ENCODE data around the gene HSD17B11.
A peak's percentile ranks its signal among the peaks of the same experiment; 100 is the strongest.

Gene HSD17B11

GRCh38 chr4:87339440-87339839 lies 51.5 kb downstream of the HSD17B11 start:
- DNase-seq (ENCODE audit: low read depth), result peak; percentile 52
- H3K4me3 ChIP-seq (ENCODE audit: control insufficient read depth, low read depth, low read length), result no peak overlapping the region
- TF ChIP-seq, protein P1, sequence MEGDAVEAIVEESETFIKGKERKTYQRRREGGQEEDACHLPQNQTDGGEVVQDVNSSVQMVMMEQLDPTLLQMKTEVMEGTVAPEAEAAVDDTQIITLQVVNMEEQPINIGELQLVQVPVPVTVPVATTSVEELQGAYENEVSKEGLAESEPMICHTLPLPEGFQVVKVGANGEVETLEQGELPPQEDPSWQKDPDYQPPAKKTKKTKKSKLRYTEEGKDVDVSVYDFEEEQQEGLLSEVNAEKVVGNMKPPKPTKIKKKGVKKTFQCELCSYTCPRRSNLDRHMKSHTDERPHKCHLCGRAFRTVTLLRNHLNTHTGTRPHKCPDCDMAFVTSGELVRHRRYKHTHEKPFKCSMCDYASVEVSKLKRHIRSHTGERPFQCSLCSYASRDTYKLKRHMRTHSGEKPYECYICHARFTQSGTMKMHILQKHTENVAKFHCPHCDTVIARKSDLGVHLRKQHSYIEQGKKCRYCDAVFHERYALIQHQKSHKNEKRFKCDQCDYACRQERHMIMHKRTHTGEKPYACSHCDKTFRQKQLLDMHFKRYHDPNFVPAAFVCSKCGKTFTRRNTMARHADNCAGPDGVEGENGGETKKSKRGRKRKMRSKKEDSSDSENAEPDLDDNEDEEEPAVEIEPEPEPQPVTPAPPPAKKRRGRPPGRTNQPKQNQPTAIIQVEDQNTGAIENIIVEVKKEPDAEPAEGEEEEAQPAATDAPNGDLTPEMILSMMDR (conservative IDR thresholded peaks at IDR 0.05; ENCODE audit: control insufficient read depth, insufficient read depth, low read depth, low read length), result no peak

DNA sequence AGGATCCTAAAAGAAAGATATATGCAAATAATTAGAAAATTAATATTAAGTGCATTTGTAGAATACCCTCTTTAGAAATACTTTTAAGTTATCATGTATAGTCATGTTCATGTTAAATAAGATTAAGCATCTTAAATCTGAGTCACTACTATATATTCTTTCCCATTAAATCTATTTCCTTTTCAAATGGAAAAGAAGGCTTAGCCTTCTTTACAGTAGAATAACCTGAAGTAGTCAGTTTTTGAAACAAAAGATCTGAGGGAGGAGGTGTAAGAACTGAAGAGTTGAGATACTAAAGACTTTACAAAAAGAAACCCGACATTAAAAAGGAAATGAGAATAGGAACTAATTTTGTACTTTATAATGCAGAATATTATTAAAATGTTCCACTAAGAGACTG lies 53.6 kb downstream of the HSD17B11 start:
- no peak for DNase-seq (ENCODE audit: low read depth)
- TF ChIP-seq, protein P1 (conservative IDR thresholded peaks at IDR 0.05; ENCODE audit: control insufficient read depth, insufficient read depth, low read depth, low read length), result no peak
- no peak overlapping the region for H3K4me3 ChIP-seq (ENCODE audit: control insufficient read depth, low read depth, low read length)

- DNase-seq (ENCODE audit: low read depth), result no peak
- TF ChIP-seq, protein P1 (conservative IDR thresholded peaks at IDR 0.05; ENCODE audit: control insufficient read depth, insufficient read depth, low read depth, low read length), result no peak
- H3K4me3 ChIP-seq (ENCODE audit: control insufficient read depth, low read depth, low read length), result no peak overlapping the region
These were observed 57.7 kb downstream of the HSD17B11 start for GRCh38 chr4:87333267-87333666.

DNA sequence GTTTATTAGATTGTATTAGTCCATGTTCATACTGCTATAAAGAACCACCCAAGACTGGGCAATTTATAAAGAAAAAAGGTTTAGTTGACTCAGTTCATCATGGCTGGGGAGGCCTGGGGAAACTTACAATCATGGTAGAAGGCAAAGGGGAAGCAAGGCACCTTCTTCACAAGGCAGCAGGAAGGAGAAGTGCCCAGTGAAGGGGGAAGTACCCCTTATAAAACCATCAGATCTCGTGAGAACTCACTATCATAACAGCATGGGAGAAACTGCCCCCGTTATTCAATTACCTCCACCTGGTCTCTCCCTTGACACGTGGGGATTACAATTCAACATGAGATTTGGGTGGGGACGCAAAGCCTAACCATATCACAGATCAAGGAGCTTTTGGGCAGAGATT lies 60.2 kb downstream of the HSD17B11 start:
- TF ChIP-seq, protein P1 (conservative IDR thresholded peaks at IDR 0.05; ENCODE audit: control insufficient read depth, insufficient read depth, low read depth, low read length), result no peak

DNA sequence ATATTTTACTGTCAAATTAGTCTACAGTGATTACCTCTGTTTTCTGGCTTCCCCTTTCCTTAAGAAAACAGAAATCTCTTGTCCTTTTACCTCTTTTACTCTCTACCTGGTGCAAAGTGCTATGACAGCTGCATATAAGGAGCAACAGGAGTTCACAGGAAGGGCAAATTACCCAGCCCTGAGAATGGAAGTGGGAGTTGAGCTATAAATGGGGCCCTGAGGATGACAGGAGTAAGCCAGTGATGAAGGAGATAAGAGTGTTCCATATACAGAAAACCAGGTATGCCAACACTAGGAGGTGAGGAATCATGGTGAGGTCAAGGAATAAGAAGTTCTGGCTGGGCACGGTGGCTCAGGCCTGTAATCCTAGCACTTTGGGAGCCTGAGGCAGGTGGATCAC lies 63.9 kb downstream of the HSD17B11 start:
- TF ChIP-seq, protein P1 (conservative IDR thresholded peaks at IDR 0.05; ENCODE audit: control insufficient read depth, insufficient read depth, low read depth, low read length), result no peak
- no peak overlapping the region for H3K4me3 ChIP-seq (ENCODE audit: control insufficient read depth, low read depth, low read length)
- no peak for DNase-seq (ENCODE audit: low read depth)

More for the DNA sequence above, 60.2 kb downstream of the HSD17B11 start:
- H3K4me3 ChIP-seq (ENCODE audit: control insufficient read depth, low read depth, low read length), result no peak overlapping the region
- DNase-seq (ENCODE audit: low read depth), result no peak

DNA sequence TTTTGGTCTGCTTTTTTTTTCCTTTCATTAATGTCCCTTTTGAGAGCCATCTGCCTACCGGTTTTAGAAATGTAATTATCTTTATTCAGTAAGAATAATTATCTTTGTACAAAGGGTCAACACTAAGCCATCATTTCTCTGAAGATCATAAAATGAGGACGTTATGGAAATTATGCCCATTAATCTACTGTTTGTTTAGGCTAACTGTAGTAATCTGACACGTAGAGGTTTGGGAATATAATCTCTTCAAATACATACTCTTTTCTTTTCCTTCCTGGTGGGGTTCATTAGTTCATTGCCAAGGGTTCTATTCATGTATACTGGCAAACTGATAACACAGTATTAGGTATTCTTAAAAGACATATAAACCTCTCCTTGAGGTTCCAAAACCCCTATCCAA lies 64.5 kb downstream of the HSD17B11 start:
- no peak overlapping the region for H3K4me3 ChIP-seq (ENCODE audit: control insufficient read depth, low read depth, low read length)
- DNase-seq (ENCODE audit: low read depth), result no peak
- TF ChIP-seq, protein P1 (conservative IDR thresholded peaks at IDR 0.05; ENCODE audit: control insufficient read depth, insufficient read depth, low read depth, low read length), result no peak

DNA sequence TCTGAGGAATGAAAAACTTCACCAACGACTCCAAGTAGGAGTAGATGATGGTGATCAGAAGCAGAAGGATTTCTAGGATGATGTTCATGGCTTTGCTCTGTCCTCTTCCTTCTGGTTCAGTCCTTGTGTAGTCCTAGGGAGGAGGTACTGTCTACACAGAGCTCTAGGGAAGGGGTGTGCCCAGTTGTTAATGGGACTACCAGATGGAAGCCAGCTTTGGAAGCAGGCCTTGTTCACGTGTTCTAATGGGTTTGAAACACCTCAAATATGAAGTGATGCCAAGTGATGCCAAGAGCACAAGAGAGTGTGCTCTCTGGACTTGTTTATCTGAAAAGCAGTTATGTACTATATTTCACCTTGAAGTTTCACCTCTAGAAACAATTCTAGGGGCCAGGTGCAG lies 68.2 kb downstream of the HSD17B11 start, which contains the start of gene HSD17B13:
HSD17B13 (minus strand) TSS at position 129 of the 400 bp plus-strand sequence; CDS start at position 88, 41 bp downstream.
- TF ChIP-seq, protein P1 (conservative IDR thresholded peaks at IDR 0.05; ENCODE audit: control insufficient read depth, insufficient read depth, low read depth, low read length), result no peak
- no peak within 1 kb of the TSS for H3K4me3 ChIP-seq (ENCODE audit: control insufficient read depth, low read depth, low read length)
- DNase-seq (ENCODE audit: low read depth), result no peak

All from fibroblast of mammary gland (primary cell).